ENCODE data around the gene SLC25A45. TPM values are rescaled to one million over a fixed set of nuclear protein-coding genes. Genes with fewer than 3 reads are reported as not detected.

SLC25A45 gene
- total and polyA plus RNA-seq, 2 of the 4 experiments (the other 2 are of a cell fraction), result 0.72 to 1.2 TPM

GRCh38 chr11:65341856-65342255 is 40.6 kb downstream of the SLC25A45 start:
- Histone ChIP-seq H3K27ac (ENCODE audit: insufficient read depth, low read length) (no peak overlapping the region), H3K4me2 (ENCODE audit: low read depth, low read length) (no peak overlapping the region), H2BK20ac (ENCODE audit: low read depth, low read length) (no peak overlapping the region), H2BK5ac (ENCODE audit: low read depth, low read length, poor library complexity, severe bottlenecking) (no peak overlapping the region), H2AFZ (replicated peaks; ENCODE audit: low read length, poor library complexity) (no peak overlapping the region), H3K36me3 (ENCODE audit: control insufficient read depth, insufficient read depth, low read length) (peaks cover 67% of the 10 kb centered on the region), H3K9me1 (ENCODE audit: insufficient read depth, low read length) (peaks cover 10% of the 10 kb centered on the region), H4K91ac (ENCODE audit: insufficient read depth, low read depth, low read length) (no peak overlapping the region), H3K4me3 (ENCODE audit: insufficient read depth, low read depth, low read length) (no peak overlapping the region), H3K18ac (ENCODE audit: low read depth, low read length) (no peak overlapping the region), H3K4me1 (ENCODE audit: control insufficient read depth, insufficient read depth, low read length) (no peaks in the 10 kb centered on the region), H2AK5ac (ENCODE audit: low read depth, low read length) (no peak overlapping the region), H3K56ac (ENCODE audit: extremely low read depth, insufficient read depth, low read length) (no peak overlapping the region), H3K14ac (replicated peaks; ENCODE audit: low read depth, low read length) (no peak overlapping the region), H3K27me3 (ENCODE audit: control insufficient read depth, insufficient read depth, low read length) (no peaks in the 10 kb centered on the region), H3K79me1 (ENCODE audit: low read depth in 1 of 2, low read length in 2 of 2) (peaks cover 38 to 64% of the 10 kb centered on the region in 2 experiments), H3K23ac (ENCODE audit: low read depth, low read length) (no peak overlapping the region), H4K20me1 (ENCODE audit: insufficient read depth, low read length) (peaks cover 33% of the 10 kb centered on the region), H2AK9ac (replicated peaks; ENCODE audit: low read depth, low read length, poor library complexity) (no peak overlapping the region), H2BK120ac (ENCODE audit: low read depth, low read length) (no peak overlapping the region), H4K5ac (ENCODE audit: low read depth, low read length) (no peak overlapping the region), H4K8ac (ENCODE audit: low read depth in 2 of 2, low read length in 2 of 2) (no peak overlapping the region), H3K9me3 (ENCODE audit: control insufficient read depth, insufficient read depth, low read length) (no peaks in the 10 kb centered on the region), H3K4ac (ENCODE audit: low read depth, low read length) (no peak overlapping the region), H3K9ac (ENCODE audit: low read depth, low read length) (no peak overlapping the region), H2BK15ac (ENCODE audit: low read depth, low read length) (no peak overlapping the region)
- ATAC-seq (ENCODE audit: low read depth) (no peak), DNase-seq (no peak)
- no peak for TF ChIP-seq CHD1 (IDR thresholded peaks at IDR 0.05; ENCODE audit: low read depth, low read length)
- no peak for TF ChIP-seq MXI1 (IDR thresholded peaks at IDR 0.05; ENCODE audit: borderline replicate concordance, low read depth, low read length)
- no peak for TF ChIP-seq BHLHE40 (IDR thresholded peaks at IDR 0.05; ENCODE audit: low read depth, low read length)
- no peak for TF ChIP-seq CTCF (conservative IDR thresholded peaks at IDR 0.05; ENCODE audit: low read depth, low read length)
- ChIA-PET CTCF (interaction anchor here (0.6 kb wide), 1 partner anchor 29 kb away, joined by 3 read pairs; no protein-coding TSS in a partner anchor), POLR2A (ENCODE audit: unreplicated experiment) (no interaction called here)
- dilution Hi-C loops (cut with HindIII; ENCODE audit: low sequenced_read_pairs, unreplicated experiment) (no loop called here), in situ Hi-C loops (cut with MboI; ENCODE audit: low sequenced_read_pairs) (no loop called here), intact Hi-C loops (cut with micrococcal nuclease) (no loop called here)
- no TSS peak for BruUV-seq (replicated peaks)
- WGBS, 2 experiments (ENCODE audit: extremely low coverage in 2 of 2, insufficient read length in 1 of 2), result no CpG with 5 or more reads among the region's 3 CpGs
